HEK293 (cell line): ENCODE data around the gene GPR4.

Source experiments
- CTCF ChIA-PET: fragments of 350-600 bp; formaldehyde crosslinking; extraction: SDS; loops from one replicate; lab custom pipeline; 2021; ENCODE audit warnings: antibody characterized with exemption; lab: Yijun Ruan, JAX
- POLR2A ChIA-PET: fragments of 300-600 bp; formaldehyde crosslinking; extraction: SDS; loops from one replicate; lab custom pipeline; 2020; ENCODE audit warnings: antibody characterized with exemption, inconsistent platforms; lab: Yijun Ruan, JAX
- H3K27ac ChIP-seq: fragments of 200-500 bp; sonication (Bioruptor generic); 2 replicates; pipeline ENCODE4 v1.5.1; 2014; ENCODE audit warnings: low read depth, low read length, control low read depth, inconsistent platforms; ENCODE audit errors: extremely low read depth
- H3K36me3 ChIP-seq, 2 experiments: fragments of 200-500 bp in 1 of 2; sonication (Bioruptor generic) in 1 of 2; 1 replicate in 1 of 2; 2 replicates in 1 of 2; pipeline ENCODE4 v1.5.1; 2014 to 2017; ENCODE audit warnings: inconsistent platforms in 2 of 2, low read length in 2 of 2; ENCODE audit not compliant: control insufficient read depth in 2 of 2, insufficient read depth in 1 of 2
- H3K4me1 ChIP-seq: fragments of 200-500 bp; sonication (Bioruptor generic); 2 replicates; pipeline ENCODE4 v1.5.1; 2014; ENCODE audit warnings: mild to moderate bottlenecking, low read length, inconsistent platforms; ENCODE audit not compliant: control insufficient read depth, insufficient read depth
- H3K4me3 ChIP-seq: 2 replicates; pipeline ENCODE4 v1.5.1; 2011; ENCODE audit warnings: low read depth, mild to moderate bottlenecking, control low read depth, low read length, moderate library complexity
- H3K9me3 ChIP-seq: fragments of 200-500 bp; sonication (Bioruptor generic); 2 replicates; pipeline ENCODE4 v1.5.1; 2014; ENCODE audit warnings: low read depth, low read length, inconsistent platforms; ENCODE audit not compliant: control insufficient read depth, insufficient read depth
- EGR2 ChIP-seq: fragments of 450-650 bp; formaldehyde crosslinking; IDR thresholded peaks from 2 replicates; pipeline ENCODE4 v1.5.1; 2016; ENCODE audit warnings: low read depth, missing biosample characterization, missing genetic modification characterization
- GLIS1 ChIP-seq: fragments of 450-650 bp; formaldehyde crosslinking; IDR thresholded peaks from 2 replicates; pipeline ENCODE4 v1.5.1; 2016; ENCODE audit warnings: missing biosample characterization, missing genetic modification characterization
- IKZF3 ChIP-seq: fragments of 450-650 bp; IDR thresholded peaks from 2 replicates; pipeline ENCODE4 v1.5.0; 2018; ENCODE audit warnings: missing biosample characterization, mild to moderate bottlenecking, missing genetic modification characterization, moderate library complexity
- SCRT1 ChIP-seq: fragments of 450-650 bp; formaldehyde crosslinking; IDR thresholded peaks from 2 replicates; pipeline ENCODE4 v1.5.1; 2016; ENCODE audit warnings: missing biosample characterization, missing genetic modification characterization, borderline replicate concordance
- SP2 ChIP-seq: fragments of 450-650 bp; formaldehyde crosslinking; IDR thresholded peaks from 2 replicates; pipeline ENCODE4 v1.5.1; 2016; ENCODE audit warnings: missing biosample characterization, missing genetic modification characterization
- WT1 ChIP-seq: fragments of 450-650 bp; formaldehyde crosslinking; IDR thresholded peaks from 2 replicates; pipeline ENCODE4 v1.5.1; 2016; ENCODE audit warnings: missing biosample characterization, missing genetic modification characterization
- ZBTB48 ChIP-seq: fragments of 450-650 bp; formaldehyde crosslinking; IDR thresholded peaks from 2 replicates; pipeline ENCODE4 v1.5.1; 2016; ENCODE audit warnings: missing biosample characterization, missing genetic modification characterization
- ZNF24 ChIP-seq: fragments of 450-650 bp; formaldehyde crosslinking; IDR thresholded peaks from 2 replicates; pipeline ENCODE4 v1.5.1; 2016; ENCODE audit warnings: missing biosample characterization, missing genetic modification characterization
- ZNF366 ChIP-seq: fragments of 450-650 bp; formaldehyde crosslinking; conservative IDR thresholded peaks from 2 replicates; pipeline ENCODE4 v1.5.1; 2016; ENCODE audit warnings: missing biosample characterization, missing genetic modification characterization
- ZNF600 ChIP-seq: fragments of 450-650 bp; formaldehyde crosslinking; IDR thresholded peaks from 2 replicates; pipeline ENCODE4 v1.5.1; 2016; ENCODE audit warnings: missing biosample characterization, missing genetic modification characterization
- ZNF623 ChIP-seq: fragments of 450-650 bp; formaldehyde crosslinking; IDR thresholded peaks from 2 replicates; pipeline ENCODE4 v1.5.1; 2016; ENCODE audit warnings: missing biosample characterization, missing genetic modification characterization
- ZNF654 ChIP-seq: fragments of 450-650 bp; formaldehyde crosslinking; IDR thresholded peaks from 2 replicates; pipeline ENCODE4 v1.5.1; 2016; ENCODE audit warnings: low read depth, missing biosample characterization, missing genetic modification characterization
- ZSCAN16 ChIP-seq: fragments of 450-650 bp; formaldehyde crosslinking; IDR thresholded peaks from 2 replicates; pipeline ENCODE4 v1.5.1; 2016; ENCODE audit warnings: missing biosample characterization, missing genetic modification characterization
- TF ChIP-seq, protein P1 (sequence below): fragments of 450-650 bp; formaldehyde crosslinking; IDR thresholded peaks from 2 replicates; pipeline ENCODE4 v1.5.1; 2016; ENCODE audit warnings: missing biosample characterization, missing genetic modification characterization
- TF ChIP-seq, protein P2 (sequence below): fragments of 450-650 bp; formaldehyde crosslinking; IDR thresholded peaks from 2 replicates; pipeline ENCODE4 v1.5.1; 2016; ENCODE audit warnings: missing biosample characterization, missing genetic modification characterization
- TF ChIP-seq, protein P3 (sequence below): fragments of 450-650 bp; formaldehyde crosslinking; IDR thresholded peaks from 2 replicates; pipeline ENCODE4 v1.5.1; 2016; ENCODE audit warnings: missing biosample characterization, missing genetic modification characterization

The GPR4 gene

DNA sequence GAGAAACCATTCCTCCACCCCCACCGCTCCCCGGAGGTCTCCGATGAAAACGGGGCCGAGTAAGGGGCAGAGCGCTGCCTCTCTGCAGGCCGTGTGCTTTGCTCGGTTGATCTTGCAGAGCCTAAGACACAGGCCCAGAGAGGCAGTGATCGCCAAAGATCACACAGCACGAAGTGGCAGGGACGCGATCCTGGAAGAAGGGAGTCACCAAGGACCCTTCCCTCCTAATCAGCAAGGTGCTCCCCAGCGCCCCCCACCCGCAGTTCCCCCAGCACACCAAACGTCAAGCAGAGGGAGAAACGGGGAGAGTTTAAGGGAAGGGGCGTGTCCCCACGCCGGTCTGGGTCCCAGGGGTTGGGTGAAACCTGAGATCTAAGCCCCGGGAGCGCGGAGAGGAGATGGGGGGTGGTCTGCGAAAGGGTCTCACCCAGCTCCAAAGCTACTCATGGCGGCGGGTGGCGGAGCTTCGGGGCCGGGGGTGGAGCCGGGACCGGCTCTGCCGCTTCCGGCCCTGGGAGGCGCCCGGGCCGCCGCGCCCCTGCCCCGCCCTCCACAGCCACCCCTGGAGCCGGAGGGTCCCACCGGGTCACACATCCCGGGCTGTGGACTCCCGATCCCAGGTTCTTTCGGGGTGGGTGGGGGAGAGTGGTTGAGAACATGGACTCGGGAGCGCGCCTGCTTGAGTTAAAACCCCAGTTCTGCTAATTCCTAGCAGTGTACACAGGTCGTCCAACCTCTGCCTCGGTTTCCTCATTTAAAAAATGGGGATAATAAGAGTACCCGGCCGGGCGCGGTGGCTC lies 37.1 kb upstream of the GPR4 start, which contains the start of gene EML2 (continued):
- TF ChIP-seq ZNF366 (tag by site-specific recombination) (0 out of 2 replicates have a peak, but pooled peaks have one; percentile 19), IKZF3 (tag by site-specific recombination) (0 out of 2 replicates have a peak, but pooled peaks have one; percentile 37), ZBTB48 (0 out of 2 replicates have a peak, but pooled peaks have one; percentile 13), GLIS1 (tag by site-specific recombination) (peak; percentile 68), ZNF24 (tag by site-specific recombination) (0 out of 2 replicates have a peak, but pooled peaks have one; percentile 29), ZNF600 (no peak), WT1 (tag by site-specific recombination) (peak; percentile 49; the same call in 1 of the 2 replicates)
- TF ChIP-seq, protein P1, sequence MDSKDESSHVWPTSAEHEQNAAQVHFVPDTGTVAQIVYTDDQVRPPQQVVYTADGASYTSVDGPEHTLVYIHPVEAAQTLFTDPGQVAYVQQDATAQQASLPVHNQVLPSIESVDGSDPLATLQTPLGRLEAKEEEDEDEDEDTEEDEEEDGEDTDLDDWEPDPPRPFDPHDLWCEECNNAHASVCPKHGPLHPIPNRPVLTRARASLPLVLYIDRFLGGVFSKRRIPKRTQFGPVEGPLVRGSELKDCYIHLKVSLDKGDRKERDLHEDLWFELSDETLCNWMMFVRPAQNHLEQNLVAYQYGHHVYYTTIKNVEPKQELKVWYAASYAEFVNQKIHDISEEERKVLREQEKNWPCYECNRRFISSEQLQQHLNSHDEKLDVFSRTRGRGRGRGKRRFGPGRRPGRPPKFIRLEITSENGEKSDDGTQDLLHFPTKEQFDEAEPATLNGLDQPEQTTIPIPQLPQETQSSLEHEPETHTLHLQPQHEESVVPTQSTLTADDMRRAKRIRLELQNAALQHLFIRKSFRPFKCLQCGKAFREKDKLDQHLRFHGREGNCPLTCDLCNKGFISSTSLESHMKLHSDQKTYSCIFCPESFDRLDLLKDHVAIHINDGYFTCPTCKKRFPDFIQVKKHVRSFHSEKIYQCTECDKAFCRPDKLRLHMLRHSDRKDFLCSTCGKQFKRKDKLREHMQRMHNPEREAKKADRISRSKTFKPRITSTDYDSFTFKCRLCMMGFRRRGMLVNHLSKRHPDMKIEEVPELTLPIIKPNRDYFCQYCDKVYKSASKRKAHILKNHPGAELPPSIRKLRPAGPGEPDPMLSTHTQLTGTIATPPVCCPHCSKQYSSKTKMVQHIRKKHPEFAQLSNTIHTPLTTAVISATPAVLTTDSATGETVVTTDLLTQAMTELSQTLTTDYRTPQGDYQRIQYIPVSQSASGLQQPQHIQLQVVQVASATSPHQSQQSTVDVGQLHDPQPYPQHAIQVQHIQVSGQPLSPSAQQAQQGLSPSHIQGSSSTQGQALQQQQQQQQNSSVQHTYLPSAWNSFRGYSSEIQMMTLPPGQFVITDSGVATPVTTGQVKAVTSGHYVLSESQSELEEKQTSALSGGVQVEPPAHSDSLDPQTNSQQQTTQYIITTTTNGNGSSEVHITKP (tag by site-specific recombination): peak; percentile 78
- TF ChIP-seq, protein P2, sequence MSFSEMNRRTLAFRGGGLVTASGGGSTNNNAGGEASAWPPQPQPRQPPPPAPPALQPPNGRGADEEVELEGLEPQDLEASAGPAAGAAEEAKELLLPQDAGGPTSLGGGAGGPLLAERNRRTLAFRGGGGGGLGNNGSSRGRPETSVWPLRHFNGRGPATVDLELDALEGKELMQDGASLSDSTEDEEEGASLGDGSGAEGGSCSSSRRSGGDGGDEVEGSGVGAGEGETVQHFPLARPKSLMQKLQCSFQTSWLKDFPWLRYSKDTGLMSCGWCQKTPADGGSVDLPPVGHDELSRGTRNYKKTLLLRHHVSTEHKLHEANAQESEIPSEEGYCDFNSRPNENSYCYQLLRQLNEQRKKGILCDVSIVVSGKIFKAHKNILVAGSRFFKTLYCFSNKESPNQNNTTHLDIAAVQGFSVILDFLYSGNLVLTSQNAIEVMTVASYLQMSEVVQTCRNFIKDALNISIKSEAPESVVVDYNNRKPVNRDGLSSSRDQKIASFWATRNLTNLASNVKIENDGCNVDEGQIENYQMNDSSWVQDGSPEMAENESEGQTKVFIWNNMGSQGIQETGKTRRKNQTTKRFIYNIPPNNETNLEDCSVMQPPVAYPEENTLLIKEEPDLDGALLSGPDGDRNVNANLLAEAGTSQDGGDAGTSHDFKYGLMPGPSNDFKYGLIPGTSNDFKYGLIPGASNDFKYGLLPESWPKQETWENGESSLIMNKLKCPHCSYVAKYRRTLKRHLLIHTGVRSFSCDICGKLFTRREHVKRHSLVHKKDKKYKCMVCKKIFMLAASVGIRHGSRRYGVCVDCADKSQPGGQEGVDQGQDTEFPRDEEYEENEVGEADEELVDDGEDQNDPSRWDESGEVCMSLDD: peak; percentile 66
- TF ChIP-seq, protein P3, sequence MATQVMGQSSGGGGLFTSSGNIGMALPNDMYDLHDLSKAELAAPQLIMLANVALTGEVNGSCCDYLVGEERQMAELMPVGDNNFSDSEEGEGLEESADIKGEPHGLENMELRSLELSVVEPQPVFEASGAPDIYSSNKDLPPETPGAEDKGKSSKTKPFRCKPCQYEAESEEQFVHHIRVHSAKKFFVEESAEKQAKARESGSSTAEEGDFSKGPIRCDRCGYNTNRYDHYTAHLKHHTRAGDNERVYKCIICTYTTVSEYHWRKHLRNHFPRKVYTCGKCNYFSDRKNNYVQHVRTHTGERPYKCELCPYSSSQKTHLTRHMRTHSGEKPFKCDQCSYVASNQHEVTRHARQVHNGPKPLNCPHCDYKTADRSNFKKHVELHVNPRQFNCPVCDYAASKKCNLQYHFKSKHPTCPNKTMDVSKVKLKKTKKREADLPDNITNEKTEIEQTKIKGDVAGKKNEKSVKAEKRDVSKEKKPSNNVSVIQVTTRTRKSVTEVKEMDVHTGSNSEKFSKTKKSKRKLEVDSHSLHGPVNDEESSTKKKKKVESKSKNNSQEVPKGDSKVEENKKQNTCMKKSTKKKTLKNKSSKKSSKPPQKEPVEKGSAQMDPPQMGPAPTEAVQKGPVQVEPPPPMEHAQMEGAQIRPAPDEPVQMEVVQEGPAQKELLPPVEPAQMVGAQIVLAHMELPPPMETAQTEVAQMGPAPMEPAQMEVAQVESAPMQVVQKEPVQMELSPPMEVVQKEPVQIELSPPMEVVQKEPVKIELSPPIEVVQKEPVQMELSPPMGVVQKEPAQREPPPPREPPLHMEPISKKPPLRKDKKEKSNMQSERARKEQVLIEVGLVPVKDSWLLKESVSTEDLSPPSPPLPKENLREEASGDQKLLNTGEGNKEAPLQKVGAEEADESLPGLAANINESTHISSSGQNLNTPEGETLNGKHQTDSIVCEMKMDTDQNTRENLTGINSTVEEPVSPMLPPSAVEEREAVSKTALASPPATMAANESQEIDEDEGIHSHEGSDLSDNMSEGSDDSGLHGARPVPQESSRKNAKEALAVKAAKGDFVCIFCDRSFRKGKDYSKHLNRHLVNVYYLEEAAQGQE (tag by site-specific recombination): no peak

DNA sequence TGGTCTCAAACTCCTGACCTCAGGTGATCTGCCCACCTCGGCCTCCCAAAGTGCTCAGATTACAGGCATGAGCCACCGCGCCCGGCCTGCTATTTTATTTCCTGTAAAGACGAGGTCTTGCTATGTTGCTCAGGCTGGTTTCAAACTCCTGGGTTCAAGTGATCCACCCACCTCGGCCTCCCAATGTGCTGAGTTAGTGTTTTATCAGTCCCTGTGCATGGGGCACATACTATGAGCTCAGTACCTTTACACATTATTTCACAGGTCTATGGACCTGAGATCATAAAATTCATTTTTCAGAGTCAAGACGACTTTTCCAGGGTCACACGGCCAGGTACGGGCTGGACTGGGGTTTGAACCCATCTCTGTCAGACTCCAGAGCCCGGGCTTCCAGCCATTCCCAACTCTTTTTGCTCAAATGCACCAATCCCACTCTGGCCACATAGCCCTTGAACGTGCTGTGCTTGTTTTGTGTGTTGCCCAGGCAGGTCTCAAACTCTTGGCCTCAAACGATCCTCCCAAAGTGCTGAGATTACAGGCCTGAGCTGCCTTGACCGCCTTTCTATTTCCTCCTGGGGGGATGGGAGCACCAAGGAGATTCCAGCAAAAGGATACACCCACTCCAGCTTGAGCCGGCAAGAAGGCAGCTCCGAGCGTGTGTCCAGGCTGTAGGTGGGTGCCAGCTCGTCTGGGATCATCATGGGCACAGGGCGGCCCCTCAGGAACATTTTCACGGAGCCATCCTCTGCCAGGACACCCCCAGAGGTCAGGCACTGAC lies 36.1 kb upstream of the GPR4 start:
- POLR2A ChIA-PET: interaction anchor here (0.5 to 1.1 kb wide), 7 partner anchors 22 to 312 kb away, joined by 3 to 8 read pairs (median 4); partner anchors contain the start of genes QPCTL and SNRPD2
- Histone ChIP-seq H3K27ac (no peak overlapping the region), H3K9me3 (no peaks in the 10 kb centered on the region), H3K4me1 (peaks cover 15% of the 10 kb centered on the region), H3K4me3 (peak overlapping the region; percentile 72), H3K36me3 (no peaks in the 10 kb centered on the region; a peak in 1 of 3 replicates)
- TF ChIP-seq ZNF623 (tag by site-specific recombination) (peak; percentile 49; the same call in 1 of the 2 replicates), SP2 (tag by site-specific recombination) (peak; percentile 40), SCRT1 (tag by site-specific recombination) (no peak), EGR2 (peak; percentile 27; the same call in 1 of the 2 replicates), IKZF3 (tag by site-specific recombination) (0 out of 2 replicates have a peak, but pooled peaks have one; percentile 22), ZSCAN16 (0 out of 2 replicates have a peak, but pooled peaks have one; percentile 28), ZNF654 (no peak)
- CTCF ChIA-PET: interaction anchor here (0.6 to 7.8 kb wide), 9 partner anchors 17 to 247 kb away, joined by 3 to 155 read pairs (median 4); partner anchors contain the start of genes GPR4 and QPCTL
